GM18502 (cell line): Measurements from ENCODE around the gene NOSTRIN.

Experiments
- ATAC-seq: cut with Tn5 transposase; IDR thresholded peaks from one replicate; pipeline ENCODE4 v1.9.1; 2021; ENCODE audit warnings: mild to moderate bottlenecking; ENCODE audit not compliant: unreplicated experiment, poor library complexity

NOSTRIN gene

GRCh38 chr2:168912901-168913369, 110.5 kb downstream of the NOSTRIN start:
- no peak for ATAC-seq

- ATAC-seq = no peak
Observed at GRCh38 chr2:168913495-168913894, 111.1 kb downstream of the NOSTRIN start.
